GM10266 (cell line): ENCODE results near the gene CFAP20DC.

Experiments used
- DNase-seq: peaks from one replicate; pipeline ENCODE4 v3.0.0; 2012; ENCODE audit errors: extremely low spot score
- CTCF ChIP-seq: IDR thresholded peaks from 2 replicates; pipeline ENCODE4 v1.5.1; 2012; ENCODE audit warnings: mild to moderate bottlenecking, low read depth; ENCODE audit not compliant: control insufficient read depth, insufficient read depth; ENCODE audit errors: missing control alignments

CFAP20DC gene

GRCh38 chr3:58751882-58752567 is 297.8 kb downstream of the CFAP20DC start:
- no peak for DNase-seq
- no peak for TF ChIP-seq CTCF

GRCh38 chr3:58751235-58751634 is 298.6 kb downstream of the CFAP20DC start:
- DNase-seq = no peak
- TF ChIP-seq CTCF = no peak

- no peak for DNase-seq
- TF ChIP-seq CTCF = no peak
Measured at GRCh38 chr3:58749948-58750347, 299.9 kb downstream of the CFAP20DC start.

GRCh38 chr3:58748024-58748423 is 301.8 kb downstream of the CFAP20DC start:
- no peak for DNase-seq
- TF ChIP-seq CTCF = no peak

GRCh38 chr3:58746758-58747157 is 303.1 kb downstream of the CFAP20DC start:
- no peak for TF ChIP-seq CTCF
- DNase-seq = no peak

- DNase-seq = no peak
- TF ChIP-seq CTCF = no peak
Measured at GRCh38 chr3:58743296-58743695, 306.5 kb downstream of the CFAP20DC start.

- no peak for DNase-seq
- no peak for TF ChIP-seq CTCF
Measured at GRCh38 chr3:58742239-58742638, 307.6 kb downstream of the CFAP20DC start.
